A172 (cell line): ENCODE measurements around the gene TEDDM1. TPM values are rescaled to one million over a fixed set of nuclear protein-coding genes. Genes with fewer than 3 reads are reported as not detected.
"Not testable (repeated sequence)": the region's sequence is repeated elsewhere in the genome, so short reads cannot be mapped to it uniquely, and the experiment has no call there.

Experiments
- DNase-seq: peaks from one replicate; pipeline ENCODE4 v3.0.0-alpha.2; 2015; ENCODE audit warnings: low spot score
- total RNA-seq: library from RNA; depleted of rRNA; stranded (reverse); fragments of >200 nt; shearing (Covaris generic); gene quantifications from 2 replicates; pipeline ENCODE4 v1.2.3, GENCODE V29; 2014; rRNA removed

The TEDDM1 gene
- total RNA-seq, 1 experiment from 2014 or later = not detected

GRCh38 chr1:182380199-182380598, 20.3 kb downstream of the TEDDM1 start:
- DNase-seq = no peak

- not testable (repeated sequence) for DNase-seq
These were observed 20.7 kb downstream of the TEDDM1 start for GRCh38 chr1:182379781-182380180.

DNA sequence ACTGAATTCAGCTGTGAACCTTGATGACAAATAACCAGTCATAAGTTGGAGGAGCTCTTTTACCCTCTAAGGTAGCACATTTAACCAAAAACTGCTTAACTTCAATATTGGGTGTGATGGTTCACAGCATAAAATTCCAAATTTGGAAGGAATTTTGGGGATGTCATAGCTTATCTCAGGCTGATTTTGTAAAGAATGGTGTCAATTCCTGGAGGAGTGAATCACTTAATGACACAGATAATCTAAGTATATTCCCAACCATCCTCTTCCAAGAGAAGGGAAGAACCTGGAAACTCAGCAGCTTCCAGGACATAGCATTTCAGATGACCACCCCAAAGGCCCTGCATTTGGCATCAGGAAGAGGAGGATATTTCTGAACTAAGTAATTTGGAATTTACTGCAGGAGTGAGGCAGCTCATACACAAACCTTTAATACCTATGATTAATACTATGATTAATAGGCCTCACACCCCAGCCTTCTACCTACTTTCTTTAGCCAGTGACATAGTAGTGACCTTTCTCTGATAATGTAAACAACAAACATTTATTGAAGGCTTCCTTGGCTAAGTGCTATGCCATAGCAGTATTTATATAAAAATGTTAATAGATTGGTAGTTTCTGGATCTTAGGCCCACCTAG, 23.4 kb downstream of the TEDDM1 start:
- no peak for DNase-seq

GRCh38 chr1:182374101-182374834, 26.2 kb downstream of the TEDDM1 start:
- DNase-seq = no peak

DNA sequence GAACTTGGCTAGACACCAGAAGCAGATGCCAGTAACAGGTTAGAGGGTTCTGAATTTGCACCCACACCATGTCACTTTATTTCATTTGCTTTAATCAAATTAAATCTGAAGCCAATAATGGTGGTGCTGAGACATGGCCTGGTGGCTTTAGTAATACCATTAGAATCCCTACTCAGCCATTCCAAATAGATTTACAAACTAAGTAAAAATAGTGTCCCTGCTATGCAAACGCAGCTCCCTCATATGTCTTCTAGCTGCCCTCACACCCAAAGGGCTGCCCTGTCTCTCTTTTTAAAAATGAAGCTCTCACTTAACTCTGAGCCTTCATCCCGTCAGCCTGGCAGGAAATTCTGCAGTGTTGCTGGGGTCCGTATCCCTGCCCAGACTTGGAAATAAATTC, 29.9 kb downstream of the TEDDM1 start:
- no peak for DNase-seq

DNA sequence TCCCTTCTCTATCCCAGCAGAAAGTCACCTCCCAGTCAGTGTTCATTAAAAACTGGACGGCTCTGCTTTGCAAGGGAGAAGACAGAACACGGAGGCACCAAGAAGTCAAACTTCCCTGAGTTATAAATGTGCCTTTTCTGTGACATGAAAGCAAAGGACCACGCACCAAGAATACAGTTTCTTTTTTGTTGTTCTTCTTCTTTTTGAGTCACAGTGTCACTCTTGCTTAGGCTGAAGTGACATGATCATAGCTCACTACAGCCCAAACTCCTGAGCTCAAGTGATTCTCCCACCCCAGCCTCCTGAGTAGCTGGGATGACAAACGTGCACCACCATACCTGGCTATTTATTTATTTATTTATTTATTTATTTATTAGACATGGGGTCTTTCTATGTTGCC, 31.6 kb downstream of the TEDDM1 start:
- DNase-seq = no peak

DNA sequence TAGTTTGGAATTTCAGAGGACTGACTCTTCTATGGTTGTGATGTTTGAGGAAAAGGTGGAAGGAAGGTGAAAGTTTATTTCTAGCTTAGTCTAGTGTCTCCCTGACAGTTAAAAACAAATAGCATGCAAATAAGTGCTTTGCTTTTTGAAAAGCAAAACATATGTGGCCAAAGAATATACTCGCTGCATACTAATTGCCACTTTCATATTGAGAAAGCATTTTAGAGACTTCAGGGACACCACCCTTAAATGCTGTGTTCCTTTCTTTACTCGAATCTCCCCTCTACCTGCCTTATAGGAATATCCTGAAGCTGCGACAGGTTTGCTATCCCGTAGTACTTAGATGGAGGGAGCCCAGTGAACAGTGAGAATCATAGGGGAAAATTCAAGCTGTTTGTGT, 32.1 kb downstream of the TEDDM1 start:
- no peak for DNase-seq

GRCh38 chr1:182367926-182368325, 32.5 kb downstream of the TEDDM1 start:
- no peak for DNase-seq

DNA sequence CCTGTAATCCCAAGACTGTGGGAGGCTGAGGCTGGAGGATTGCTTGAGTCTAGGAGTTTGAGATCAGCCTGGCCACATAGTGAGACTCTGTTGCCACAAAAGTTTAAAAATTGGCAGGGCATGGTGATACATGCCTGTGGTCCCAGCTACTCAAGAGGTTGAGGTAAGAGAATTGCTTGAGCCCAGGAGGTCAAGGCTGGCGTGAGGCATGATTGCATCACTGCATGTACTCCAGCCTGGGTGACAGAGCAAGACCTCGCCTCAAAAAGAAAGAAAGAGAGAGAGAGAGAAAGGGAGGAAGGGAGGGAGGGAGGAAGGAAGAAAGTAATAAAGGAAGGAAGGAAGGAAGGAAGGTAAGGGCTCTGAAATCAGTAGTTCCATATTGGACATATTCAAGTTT, 33.9 kb downstream of the TEDDM1 start:
- DNase-seq = no peak

- no peak for DNase-seq
These were observed 40.8 kb downstream of the TEDDM1 start for GRCh38 chr1:182359645-182360044.

- no peak for DNase-seq
These were observed 42.6 kb downstream of the TEDDM1 start for GRCh38 chr1:182357913-182358312.

- DNase-seq = no peak
These were observed 43.3 kb downstream of the TEDDM1 start for GRCh38 chr1:182357171-182357570.

- no peak for DNase-seq
These were observed 44.8 kb downstream of the TEDDM1 start for GRCh38 chr1:182355723-182356098.

DNA sequence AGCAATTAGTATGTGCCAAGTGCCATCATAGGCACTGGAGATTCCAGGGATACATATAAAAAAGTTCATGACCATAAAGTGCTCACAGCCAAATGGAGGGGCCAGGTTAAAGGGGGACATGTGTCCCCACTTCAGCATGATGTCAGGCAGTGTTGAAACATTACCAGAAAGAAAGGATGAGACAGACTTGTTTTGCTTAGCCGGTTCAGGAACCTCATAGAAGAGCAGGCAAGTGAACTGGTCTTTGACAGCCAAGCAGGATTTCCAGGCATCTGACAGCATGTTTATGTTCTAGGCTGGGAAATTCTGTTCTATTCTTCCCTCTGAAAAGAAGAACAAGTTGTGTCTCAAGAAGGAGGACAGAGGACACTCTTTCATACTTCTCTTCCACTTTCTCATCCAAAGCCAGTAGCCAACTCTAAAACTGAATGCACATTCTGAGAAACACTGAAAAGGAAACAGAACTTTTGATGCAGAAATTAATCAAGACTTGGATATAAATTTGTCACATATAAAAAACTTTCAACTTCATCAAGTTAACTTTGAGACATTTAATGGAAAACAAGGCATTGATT, 48.6 kb downstream of the TEDDM1 start:
- DNase-seq = no peak

GRCh38 chr1:182350839-182351238, 49.6 kb downstream of the TEDDM1 start:
- DNase-seq = no peak

DNA sequence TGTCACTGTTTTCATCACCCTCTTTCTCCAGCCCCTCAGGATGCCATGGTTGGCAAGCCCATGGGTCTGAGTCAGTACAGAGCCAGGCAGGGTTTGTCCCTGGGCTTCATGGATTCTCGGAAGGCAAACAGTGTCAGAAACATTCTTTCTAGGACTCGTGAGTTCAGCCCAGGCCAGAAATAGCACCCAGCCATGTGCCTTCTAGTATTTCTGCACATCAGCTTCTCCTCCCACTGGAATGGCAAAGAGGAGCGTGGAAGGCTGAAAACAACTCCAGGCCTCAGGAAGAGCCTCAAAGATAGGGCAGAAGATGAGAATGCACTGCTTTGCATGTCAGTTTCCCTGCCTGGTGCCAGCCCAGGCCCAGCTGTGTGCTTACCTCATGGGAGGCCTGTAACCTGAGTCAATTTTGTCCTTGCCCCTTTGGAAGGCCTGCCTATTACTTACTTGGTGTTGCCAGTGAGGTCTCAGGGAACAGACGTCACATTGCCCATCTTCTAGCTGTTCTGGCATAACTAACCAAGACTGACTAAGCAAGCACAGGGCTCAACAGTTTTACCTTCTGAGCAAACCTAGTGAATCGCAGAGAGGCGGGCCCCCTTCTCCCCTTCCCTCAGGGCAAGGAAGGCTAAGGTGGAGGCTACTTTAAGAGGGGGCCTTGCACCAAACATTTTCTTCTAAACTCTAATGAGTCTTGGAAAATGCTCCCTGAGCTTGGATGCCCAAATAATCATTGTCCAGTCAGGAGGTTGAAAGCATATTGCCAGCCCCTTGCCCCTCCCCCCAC, 51.3 kb downstream of the TEDDM1 start:
- DNase-seq = no peak

Other genes with a start within 250 kb of the TEDDM1 start
- gene GLUL, start 8.9 kb downstream of the TEDDM1 start, total RNA-seq = 94.3 and 117 TPM in 2 replicates
- gene RGSL1, start 49.5 kb upstream of the TEDDM1 start, total RNA-seq = not detected in 2 replicates
- gene RNASEL, start 188.6 kb upstream of the TEDDM1 start, total RNA-seq = 14.6 and 16.7 TPM in 2 replicates
- 12.8 and 23.4 TPM in 2 replicates for gene RGS16, start 203.7 kb upstream of the TEDDM1 start, total RNA-seq